ENCODE measurements around the gene QSOX1.

Gene QSOX1

DNA sequence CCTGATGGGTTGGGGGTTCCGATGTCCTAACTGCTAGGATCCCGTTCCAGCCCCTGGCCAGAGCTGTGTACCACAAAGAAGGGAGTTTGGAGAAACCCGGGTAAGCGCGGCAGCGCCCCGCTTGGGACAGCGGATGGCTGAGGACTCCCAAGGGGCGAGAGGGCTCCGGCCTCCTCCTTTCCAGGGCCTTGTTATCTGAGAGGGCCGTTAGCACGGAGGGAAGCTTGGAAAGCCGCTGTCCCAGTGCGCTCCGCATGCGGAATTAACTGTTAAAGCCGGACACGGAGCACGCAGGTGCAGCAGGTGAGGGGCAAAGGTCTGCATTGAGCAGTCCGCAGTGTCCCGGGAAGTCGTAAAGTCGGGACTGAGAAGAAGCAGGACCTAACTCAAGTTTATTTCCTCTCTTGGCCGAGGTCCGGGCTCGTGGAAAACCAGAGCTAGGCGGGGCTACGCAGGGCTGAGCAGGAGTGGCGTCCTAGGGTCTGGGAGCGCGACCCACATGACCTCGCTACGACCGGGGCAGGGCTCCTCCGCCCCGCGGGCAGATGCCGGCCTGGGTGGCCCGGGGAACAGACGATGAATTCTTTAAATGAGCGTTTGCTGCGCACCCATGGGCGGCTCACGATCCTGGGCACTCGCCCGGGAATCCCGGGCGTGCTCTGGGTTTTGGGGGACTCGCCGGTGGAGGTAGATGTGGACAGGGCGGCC, 79.9 kb downstream of the QSOX1 start:
- no peak for DNase-seq (ENCODE audit: low read depth)

DNA sequence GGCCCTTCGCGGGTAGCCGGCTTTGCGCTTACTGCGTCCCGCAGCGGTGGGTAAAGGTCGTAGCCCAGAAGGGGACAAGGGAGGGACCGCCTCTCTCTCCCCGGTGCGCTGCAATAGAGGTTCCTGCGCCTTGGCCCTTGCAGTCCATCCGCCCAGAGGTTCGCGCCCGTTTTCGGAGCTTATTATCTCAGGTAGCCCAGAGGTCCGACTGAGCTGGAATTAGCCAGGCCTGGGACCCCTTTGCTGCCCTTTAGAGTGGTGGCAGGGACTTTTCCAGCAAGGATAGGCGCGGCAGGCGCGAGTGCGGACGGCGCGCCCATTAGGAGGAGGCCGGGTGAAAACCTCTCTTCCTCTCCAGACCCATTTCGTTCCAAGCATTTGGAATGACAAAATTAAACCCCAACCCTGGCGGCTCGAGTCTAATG, 80.4 kb downstream of the QSOX1 start:
- no peak for DNase-seq (ENCODE audit: low read depth)

DNA sequence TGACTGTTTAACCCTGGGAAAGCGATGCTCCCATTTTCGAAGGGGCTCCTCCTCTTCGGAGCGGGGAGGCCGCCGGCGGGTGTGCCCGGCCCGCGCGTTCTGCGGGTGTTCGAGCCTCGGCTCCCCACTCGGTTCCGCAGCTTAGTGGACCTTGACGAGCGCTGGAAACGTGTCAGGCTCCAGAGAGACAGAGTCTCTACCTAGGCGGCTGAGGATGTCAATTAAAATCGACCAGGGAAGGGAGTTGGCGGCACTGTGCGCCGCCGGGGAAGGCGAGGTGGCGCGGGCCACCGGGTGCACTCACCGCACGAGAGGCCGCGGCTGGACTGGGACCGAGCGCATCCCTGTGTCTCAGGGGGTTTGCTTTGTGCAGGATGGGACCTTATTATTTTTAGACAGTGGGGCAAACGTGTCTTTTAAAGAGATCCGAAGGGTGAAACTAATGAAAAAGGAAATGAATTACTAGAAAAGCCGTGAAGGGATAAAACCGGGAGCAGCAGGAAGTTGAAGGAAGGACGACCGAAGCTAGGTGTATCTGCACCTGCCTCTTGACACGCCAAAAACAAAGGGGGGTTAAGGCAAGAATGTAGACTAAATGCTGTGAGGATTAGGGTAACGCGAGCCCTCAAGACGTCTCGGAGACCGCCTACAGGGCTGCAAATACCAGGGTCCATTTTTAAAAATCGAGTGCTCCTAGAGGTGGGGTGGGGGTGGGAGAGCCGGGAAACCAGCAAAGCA, 81.0 kb downstream of the QSOX1 start:
- DNase-seq (ENCODE audit: low read depth): no peak

DNA sequence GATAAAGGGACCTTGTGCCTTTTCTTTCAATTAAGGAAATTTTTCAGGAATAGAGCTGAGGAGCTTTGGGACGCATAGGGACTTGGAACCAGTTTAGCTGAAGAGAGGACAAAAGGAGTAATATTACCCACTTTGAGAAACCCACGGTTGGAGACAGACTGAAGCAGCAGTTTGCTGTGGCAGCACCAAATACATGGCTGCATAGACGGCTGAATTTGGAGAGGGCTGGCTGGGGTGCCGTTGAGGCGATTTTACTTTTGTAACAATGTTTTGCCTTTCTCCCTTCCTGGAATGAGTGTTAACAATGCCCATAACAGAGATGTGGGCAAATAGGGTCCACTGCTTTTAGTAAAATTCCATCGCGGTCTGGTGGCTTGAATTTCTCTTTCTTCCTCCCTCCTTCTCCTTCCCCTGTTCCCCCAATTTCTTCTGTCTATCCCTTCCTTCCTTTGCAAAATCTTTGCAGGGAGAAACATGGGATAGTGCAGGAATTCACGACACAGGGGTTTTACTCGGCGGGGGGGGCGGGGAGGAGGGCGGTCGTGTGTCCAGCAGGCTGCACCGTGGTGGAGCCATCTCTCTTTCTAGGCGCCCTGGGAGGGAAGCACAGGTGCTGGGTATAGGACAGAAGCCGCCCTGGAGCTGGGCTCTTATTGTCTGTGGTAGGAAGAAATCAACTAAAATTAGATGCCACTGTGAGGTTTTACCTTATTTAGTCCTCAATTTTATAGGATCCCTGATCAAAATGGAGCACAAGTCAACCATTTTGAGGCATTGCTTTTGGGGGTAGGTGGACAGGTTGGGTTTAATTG, 82.2 kb downstream of the QSOX1 start:
- DNase-seq (ENCODE audit: low read depth): no peak

DNA sequence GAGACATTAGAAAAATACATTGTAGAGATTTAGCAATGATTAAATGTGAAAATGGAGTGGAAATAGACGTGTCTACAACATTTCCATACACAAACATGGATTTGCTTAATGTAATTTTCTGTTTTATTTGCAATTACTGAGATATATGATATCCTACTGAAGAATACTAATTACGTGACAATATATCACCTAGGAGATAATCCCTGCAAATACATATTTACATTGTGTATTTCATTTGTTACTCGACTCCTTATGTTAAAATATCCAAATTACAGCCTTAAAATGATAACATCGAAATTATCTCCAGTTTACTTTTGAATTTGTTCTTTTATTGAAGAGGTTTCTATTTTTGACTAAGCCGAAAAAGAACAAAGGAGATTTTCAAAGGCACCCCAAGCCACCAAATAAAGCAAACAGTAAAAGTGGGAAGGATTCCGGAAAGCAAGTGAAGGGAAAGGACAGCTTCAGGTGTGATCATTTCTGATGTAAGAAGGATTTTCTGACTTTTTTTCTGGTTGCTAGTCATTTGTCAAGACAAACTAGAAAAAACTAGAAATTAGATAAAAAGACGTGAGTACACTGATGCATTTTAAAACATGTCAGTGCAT, 83.3 kb downstream of the QSOX1 start:
- DNase-seq (ENCODE audit: low read depth): no peak

DNA sequence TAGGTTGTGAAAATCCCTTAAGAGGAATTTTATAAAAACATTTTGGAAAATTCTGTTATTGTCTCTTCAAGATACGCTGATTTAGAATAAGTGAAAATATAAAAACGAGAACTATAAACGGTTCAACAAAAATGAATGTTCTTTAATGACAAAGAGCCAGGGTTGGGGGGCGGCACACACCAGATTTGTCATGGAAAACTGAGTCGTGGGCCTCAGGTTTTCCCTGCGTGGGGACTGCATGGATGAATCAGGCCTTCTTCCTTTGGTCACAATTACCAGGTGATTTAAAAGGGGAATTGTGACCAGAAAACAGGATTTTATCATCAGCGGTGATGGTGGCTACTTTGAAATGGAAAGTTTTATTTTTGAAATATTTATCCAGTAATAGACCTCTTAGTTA, 84.0 kb downstream of the QSOX1 start:
- no peak for DNase-seq (ENCODE audit: low read depth)

DNA sequence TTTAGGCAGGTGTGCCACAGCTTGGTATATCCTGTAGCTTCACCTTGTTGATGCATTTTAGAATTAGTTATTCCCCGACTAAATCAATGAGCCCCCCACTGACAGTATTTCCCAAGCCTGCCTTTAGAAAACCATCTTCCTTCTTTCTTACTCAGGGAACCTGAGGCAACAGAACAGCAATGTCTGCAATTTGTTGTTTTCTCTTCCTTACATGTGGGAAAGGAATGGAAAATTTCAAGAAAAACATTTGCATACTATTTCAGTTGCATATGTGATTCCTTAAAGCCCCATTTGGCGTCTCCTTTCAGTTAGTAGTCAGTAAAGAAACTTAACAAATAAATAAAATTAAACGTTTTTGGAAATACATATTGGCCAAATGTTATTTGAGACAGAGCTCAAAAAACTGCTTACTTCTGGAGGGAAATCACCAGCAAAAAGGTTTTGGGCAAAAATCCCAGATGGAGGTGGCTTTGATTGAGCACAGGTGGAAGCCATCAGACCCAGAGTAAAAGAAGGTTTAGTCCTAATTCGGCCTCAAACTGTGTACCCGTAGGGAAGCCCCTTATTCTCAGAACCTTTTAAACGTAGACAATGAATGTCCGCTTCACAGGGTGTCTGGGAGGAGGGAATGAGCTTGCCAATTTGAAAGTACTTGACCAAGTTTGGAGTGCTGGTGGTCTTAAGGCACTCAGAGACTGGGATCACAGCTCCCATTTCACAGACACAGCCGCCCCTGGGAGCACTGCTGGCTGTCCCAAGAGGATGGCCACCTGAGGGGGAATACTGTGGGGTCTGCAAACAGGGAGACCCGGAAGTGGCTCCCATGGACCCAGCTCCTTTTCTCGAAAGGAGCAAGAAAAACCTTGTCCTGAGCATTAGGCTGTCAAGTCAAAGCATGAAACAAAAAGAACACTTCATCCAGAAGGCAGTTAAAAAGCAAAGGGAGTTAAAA, 84.8 kb downstream of the QSOX1 start:
- DNase-seq (ENCODE audit: low read depth): no peak

DNA sequence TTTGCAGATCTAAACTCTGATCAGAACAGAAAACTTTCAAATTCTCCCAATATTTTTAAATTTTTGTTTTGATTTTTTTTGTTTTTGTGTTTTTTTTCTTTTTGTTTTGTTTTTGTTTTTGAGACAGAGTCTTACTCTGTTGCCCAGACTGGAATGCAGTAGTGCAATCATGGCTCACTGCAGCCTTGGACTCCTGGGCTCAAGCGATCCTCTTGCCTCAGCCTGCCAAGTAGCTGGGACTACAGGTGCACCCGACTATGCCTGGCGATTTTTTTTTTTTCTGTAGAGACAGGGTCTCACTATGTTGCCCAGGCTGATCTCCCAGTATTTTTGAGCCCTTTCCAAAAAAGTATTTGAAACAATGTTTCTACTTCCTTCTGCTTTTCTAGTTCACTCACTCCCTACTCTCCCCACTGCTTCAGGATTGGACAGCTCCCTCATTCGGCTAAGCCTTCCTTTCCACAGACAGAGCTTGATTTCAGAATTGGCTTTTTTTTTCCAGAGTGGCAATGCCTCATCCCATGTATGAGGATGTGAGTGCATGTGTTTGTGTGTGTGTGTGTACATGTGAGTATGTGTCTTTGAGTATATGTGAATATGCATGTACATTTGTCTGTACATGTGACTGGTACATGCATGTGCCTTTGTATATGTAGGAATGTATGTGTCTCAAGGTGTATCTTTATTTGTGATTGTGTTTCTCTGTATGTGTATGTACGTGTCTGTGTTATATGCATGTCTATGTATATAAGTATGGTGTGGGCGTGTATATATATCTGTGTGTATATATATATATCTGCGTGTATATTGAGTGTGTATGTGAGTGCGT, 87.3 kb downstream of the QSOX1 start:
- no peak for DNase-seq (ENCODE audit: low read depth)

DNA sequence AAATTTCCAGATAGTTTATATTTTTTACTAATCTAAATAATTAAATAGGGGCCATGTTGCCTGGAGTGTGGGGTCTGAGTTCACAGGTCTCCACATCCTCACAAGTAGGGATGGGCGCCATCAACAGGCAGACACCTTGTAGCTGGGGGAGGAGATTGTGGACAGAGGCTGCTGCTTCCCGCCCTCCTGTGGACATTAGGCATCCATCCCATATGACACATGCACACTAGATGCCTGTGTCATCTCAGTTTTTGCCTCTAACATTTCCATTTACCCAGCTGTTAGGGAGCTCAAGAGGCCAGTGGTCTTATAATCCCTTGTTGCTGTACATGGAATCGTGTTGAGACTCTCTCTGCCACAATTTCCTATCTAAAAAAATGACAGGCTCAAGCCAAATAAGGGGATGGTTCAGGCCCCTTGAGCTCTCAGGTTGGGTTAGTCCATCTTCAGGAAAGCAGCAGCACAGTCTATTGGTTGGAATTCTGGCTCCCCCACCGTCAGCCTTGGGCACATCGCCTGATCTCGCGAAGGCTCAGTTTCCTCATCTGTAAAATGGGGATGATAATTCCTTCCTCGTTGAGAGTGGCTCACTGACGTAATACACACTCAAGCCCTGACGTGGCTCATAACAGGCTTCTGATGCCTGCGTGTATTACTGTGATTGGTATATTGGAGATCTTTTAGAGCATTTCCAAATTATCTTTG, 89.0 kb downstream of the QSOX1 start:
- no peak for DNase-seq (ENCODE audit: low read depth)

DNA sequence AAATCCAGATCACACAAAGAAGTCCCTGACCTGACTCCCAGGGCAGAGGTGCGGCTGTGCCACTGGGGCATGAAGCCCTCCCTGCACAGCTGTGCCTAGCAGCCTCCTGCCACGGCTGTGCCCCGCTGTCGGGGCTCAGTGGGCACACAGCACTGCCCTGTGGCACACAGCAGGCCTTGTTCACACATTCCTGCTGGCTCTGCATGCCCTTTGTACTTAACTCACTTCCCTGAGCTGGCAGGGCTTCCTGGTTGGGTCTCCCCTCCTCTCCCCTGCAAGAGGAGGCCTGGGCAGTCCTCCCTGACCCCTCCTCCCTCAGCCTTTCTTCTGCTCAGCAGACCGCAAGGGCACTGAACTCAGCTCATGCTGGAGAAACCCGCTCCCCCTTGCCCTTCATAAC, 90.2 kb downstream of the QSOX1 start:
- no peak for DNase-seq (ENCODE audit: low read depth)

DNA sequence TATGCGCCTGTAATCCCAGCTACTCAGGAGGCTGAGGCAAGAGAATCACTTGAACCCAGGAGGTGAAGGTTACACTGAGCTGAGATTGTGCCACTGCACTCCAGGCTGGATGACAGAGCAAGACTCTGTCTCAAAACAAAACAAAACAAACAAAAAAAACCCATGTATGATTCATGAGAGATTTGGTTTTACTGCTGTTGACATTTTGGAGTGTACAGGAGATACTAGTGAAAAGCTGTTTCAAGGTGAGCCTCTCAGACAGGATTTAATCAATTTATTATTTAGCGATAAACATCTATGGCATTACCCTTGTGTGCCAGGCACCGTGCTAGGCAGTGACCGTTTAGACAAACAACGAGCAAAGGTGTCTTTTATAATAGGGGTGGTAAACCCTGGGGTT, 91.9 kb downstream of the QSOX1 start:
- DNase-seq (ENCODE audit: low read depth): no peak

DNA sequence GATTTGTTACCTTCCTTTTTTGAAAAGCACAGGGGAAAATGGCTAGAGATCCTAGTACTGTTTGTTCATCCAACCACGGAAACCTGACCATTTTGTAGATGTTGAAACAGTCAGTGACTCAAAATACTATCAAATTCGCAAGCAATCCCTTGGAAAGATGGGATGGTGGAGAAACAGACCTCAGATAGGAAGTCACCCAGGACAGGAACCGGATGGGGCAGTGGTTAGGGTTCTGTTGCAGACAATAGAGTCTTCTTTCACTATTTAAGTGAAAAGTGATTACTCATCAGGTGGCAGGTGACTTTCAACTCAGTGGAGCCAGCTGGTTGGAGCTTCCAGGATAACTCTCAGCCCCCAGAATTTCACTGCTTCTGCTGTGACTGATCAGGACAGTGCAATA, 92.4 kb downstream of the QSOX1 start:
- peak; percentile 47 for DNase-seq (ENCODE audit: low read depth)

DNA sequence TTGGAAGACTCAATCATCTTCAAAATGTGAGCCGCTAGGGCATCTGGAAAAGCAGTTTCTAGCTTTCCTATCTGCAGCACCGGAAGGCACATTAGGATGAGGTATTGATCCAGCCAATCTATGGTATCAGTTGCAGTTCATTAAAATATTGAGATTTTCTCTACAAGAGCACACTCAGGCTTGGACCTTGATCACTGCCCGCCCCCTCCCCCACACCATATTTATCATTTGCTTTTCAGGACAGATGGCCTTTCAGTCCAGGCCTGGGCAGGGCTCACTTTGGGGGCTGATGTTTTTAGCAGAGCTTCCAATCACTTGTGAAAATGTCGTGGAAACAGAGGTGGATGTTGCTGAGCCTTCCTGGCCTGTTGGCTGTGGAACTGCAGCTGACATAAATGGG, 92.9 kb downstream of the QSOX1 start:
- no peak for DNase-seq (ENCODE audit: low read depth)

DNA sequence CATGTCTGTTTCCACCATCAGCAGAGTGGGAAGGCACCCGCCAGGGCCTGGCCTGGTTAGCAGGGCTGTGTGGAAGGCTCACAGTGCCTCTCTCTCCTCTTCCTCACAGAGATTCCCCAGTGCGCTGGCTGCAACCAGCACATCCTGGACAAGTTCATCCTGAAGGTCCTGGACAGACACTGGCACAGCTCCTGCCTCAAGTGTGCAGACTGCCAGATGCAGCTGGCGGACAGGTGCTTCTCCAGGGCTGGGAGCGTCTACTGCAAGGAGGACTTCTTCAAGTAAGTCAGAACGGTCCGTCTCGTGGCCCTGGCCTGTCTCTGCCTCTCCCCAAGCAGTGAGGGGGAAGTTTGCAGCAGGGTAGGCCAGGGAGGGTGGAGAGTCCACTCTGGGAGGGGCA, 93.5 kb downstream of the QSOX1 start:
- DNase-seq (ENCODE audit: low read depth): no peak

DNA sequence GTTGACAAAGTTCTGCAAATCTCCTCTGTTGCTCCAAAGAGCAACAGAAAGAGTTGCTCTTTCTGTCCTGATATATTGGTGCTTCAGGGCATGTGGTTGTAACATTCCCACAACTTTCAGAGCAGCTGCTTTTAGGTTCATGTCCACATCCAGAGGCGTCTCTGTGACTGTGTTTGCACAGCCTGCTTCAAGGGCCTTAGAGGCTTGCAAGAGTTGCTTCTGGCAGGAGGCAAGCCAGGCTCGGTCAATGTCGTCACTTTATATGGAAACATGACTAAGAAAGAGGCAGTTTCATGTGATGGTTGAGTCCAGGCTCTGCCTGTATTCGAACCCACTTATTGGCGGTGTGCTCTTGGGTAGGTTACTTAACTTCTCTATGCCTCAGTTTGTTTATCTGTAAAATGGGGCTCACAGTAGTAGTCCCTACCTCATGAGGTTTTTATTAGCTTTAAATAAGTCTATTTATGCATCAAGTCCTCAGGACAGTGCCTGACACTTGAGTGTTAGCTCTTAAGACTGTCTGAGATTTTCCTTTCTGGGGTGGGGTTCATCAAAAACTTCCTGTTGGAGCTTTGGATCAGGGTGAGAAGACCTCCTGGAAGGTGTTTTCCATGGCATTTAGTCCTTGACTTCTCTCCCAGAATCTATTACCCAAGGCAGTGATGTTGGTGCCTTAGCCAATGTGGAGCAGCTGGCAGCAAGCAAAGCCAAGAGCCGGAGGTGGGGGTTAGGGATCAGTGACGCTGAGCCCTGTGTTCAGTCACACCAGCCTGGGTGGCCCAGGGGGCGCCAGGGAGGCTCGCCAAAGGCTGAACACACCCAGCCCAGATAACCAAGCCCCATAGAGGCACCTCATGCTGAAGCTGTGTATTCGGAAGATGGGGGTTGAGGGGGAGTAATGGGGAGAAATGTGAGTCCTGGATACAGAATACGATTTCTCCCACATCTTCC, 94.3 kb downstream of the QSOX1 start:
- peak; percentile 14 for DNase-seq (ENCODE audit: low read depth)

DNA sequence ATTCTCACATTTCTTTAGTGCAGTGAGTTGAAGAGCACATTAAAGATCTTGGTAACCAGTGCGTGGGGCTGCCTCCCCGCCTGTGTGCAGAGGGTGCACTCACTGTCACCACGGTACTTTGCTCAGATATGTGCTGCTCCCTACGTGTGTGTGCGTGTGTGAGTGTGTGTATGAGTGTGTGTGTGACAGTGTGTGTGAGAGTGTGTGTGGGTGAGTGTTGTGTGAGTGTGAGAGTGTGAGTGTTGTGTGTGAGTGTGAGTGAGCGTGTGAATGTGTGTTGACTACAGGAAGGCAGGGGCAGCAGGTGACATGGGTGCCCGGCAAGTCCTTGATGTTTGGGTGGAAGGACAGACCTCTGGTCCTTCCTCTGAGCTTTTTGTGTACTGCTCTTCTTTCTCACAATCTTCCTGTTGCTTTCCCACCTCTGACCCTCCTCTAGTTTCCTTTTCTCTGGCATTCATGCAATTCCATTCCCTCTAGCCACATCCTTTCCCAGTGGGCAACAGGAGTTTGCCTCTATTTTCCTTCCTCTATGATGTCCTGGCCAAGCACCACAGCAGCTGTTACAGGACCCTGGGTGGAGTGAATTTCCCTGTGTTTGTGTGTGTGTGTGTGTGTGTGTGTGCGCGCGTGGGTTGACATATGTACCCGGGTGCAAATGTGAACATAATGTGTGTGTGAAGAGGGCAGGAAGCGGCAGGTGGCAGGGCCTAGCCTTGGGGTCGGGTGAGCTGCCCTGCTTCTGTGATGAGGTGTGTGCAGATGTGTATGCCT, 95.2 kb downstream of the QSOX1 start:
- DNase-seq (ENCODE audit: low read depth): no peak

DNA sequence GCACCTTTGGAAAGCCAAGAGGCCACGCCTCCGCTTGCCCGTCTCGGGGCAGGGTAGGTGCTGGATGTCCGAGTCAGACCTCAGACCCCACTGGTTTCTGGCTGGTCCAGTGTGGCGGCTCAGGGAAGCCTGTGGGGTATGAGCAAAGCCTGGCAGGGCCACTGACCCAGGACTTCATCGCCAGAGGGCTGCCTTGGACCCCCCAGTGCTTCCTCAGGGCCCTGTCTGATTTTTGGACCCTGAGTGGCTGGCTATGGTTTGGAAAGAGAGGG, 95.8 kb downstream of the QSOX1 start:
- DNase-seq (ENCODE audit: low read depth): no peak

DNA sequence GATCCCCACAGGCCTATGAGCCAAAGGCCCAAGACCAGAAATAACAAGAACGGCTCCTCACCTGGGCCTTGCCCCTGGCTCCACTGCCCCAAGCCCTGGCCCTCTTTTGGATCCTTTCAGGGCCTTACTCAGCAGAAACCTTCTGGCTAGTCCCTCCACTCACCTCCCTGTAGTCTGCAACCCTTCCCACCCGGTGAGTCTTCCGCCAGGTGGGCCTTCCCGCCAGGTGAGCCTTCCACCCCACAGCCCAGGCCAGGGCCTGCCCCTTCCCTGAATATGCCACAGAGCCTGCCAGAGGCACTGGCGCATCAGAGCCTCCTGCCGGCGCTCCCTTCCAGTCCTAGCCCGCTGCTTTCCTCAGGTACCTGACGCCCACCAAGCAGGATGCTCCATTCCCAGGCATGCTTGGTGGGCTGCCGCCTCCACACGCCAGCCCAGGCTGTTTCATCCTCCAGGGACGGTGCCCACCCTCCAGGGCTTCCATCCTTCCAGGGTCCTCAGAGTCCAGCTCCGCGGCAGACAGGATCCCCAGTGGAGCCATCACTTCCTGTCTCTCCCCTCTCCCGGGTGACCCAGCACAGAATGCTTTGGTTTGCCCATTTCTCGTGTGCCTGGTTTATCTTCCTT, 96.3 kb downstream of the QSOX1 start:
- DNase-seq (ENCODE audit: low read depth): no peak

Data from fibroblast of gingiva (primary cell).